ENCODE results near the gene TNFRSF12A.

The TNFRSF12A gene, protein sequence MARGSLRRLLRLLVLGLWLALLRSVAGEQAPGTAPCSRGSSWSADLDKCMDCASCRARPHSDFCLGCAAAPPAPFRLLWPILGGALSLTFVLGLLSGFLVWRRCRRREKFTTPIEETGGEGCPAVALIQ

DNA sequence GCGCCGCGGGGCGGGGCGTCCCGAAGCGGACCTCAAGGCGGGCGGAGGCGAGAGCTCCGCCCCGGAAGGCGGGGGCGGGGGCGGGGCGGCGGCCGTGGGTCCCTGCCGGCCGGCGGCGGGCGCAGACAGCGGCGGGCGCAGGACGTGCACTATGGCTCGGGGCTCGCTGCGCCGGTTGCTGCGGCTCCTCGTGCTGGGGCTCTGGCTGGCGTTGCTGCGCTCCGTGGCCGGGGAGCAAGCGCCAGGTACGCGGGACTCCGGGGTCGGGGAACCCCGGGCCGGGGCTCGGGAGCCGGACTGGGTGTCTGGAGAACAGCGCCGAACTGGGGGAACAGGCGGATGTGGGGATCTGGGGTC is at the start of gene TNFRSF12A:
TNFRSF12A (plus strand) TSS at position 122 of the 357 bp plus-strand sequence; CDS start at position 152, 30 bp downstream.
- peak; percentile 61 to 67 for DNase-seq

GRCh38 chr16:2970563-2970962 is 49.6 kb upstream of the TNFRSF12A start:
- DNase-seq: no peak

- DNase-seq: no peak
These were observed 48.8 kb upstream of the TNFRSF12A start for GRCh38 chr16:2971134-2971984.

DNA sequence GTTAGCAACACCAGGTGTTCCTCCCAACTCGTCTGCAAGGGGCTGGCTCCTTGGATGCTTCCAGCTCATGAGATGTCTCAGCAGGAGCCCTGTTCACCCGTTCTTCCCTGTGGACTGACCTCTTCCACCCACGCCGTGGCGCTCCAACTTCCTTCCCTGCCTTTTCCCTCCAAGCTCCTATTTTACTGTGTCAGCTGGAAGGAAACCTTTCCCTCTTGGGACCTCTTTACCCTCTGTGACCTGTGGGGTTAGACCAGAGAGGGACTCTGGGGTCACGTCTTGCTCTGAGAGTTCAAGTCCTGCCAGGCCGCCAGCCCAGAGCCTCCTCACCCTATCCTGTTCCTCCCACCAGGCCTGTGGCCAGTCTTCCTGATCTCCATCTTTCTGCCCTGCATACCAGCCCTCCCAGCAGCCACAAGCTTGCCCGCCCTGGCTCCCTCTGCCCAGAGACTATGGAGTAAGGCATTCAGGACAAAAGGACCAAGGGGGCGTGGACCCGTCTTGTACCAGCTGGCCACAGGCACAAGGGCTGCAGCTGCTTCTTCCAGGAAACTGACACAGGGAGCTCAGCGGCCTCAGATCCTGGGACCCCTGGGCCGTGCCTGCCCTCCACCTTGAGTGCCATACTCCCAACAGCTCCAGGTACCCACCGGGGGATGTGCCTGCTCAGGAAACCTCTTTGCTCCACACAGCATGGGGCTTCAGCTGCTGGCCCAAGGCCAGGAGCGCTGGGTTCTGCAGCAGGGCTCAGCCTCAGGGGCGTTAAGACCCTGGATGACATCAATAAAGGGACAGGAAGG is 48.0 kb upstream of the TNFRSF12A start:
- no peak for DNase-seq

DNA sequence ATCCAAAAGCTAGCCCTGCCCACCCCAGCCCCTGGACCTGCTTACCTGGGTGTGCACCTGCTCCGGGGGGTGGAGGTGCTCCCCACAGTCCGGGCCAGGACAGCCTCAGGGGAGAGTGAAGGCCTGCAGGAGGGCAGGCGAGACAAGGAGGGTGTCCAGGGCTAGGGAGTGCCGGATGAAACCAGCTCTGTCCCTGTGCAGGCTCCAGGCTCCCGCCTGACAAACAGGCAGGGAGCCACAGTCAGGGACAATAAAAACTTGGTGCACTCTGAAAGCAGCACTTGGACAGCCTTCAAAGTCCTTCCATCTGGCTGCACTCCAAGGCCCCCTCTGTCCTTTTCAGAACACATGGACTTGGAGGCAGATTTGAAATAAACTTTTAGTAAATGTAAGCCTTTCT is 47.1 kb upstream of the TNFRSF12A start:
- no peak for DNase-seq

- no peak for DNase-seq
These were observed 46.4 kb upstream of the TNFRSF12A start for GRCh38 chr16:2973605-2974318.

DNA sequence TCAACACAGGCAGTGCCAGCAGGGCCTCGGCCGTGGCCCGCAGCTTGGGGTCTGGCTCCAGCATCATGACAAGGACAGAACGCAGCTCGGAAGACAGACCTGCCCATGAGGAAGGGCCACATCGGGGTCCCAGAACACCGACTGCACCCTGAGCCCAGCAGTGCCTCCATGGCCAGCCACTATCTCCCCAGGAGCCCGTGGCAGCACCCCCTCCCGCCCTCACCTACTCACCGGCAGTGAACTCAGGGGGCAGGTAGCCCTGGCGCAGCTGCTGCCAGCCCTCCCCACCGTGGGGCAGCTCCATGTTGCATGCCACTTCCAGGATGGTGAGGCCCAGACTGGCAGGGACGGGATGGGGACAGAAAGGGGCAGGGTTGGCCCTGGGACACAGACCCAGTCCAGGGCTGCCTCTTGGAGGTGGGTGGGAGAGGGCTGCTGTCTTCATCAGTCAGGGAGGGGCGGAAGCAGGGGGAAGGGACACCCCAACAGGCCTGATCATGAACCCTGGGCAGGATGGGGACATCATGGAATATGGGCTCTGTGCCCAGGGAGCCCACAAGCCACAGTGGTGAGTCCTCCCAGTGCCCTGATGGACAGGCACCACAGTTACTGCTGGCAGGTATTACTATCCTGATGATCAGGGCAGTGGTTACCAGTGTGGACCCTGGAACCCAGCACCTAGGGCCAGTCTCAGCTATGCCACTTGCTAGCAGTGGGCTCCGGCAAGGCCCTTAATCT is 45.7 kb upstream of the TNFRSF12A start:
- no peak for DNase-seq

GRCh38 chr16:2975161-2975795 is 44.9 kb upstream of the TNFRSF12A start:
- DNase-seq: no peak

- DNase-seq: no peak
These were observed 44.0 kb upstream of the TNFRSF12A start for GRCh38 chr16:2976201-2976600.

- DNase-seq: no peak
These were observed 43.5 kb upstream of the TNFRSF12A start for GRCh38 chr16:2976673-2977072.

GRCh38 chr16:2977440-2977839 is 42.7 kb upstream of the TNFRSF12A start:
- DNase-seq: no peak

DNA sequence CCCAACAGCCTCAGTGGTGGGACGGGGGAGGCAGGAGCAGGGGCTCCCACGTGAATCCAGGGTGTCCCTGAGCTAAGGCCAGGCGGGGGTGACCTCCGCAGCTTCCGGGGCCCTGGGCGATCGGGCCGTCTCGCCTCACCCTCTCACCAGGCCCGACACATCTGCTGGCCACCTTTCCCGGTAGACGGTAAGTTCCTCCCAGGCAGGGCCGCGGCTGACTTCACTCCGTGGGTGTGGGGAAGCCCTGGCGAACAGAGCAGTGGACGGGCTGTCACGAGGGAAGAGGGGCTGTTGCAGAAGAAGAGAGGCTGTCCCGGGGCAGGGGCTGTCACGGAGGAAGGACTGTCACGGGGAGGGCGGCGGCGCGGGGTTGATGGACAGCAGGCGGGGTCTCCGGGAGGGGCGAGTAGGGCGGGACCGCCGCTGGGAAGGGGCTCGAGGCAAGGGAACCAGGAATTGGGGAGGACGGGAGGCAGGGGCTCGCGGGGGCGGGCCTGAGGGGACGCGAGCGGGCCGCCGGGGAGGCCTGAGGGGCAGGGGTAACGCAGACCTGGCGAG is 40.4 kb upstream of the TNFRSF12A start:
- DNase-seq: no peak

- DNase-seq: peak; percentile 96 to 98
These were observed 39.7 kb upstream of the TNFRSF12A start, which contains the start of gene PKMYT1 for GRCh38 chr16:2980227-2981176. Gene PKMYT1, minus strand, starts transcription at chr16:2980446. Its CDS starts 789 bp downstream, at chr16:2979657.

GRCh38 chr16:2981177-2981898 is 38.8 kb upstream of the TNFRSF12A start:
- no peak for DNase-seq

- DNase-seq: no peak
These were observed 38.3 kb upstream of the TNFRSF12A start for GRCh38 chr16:2981899-2982250.

GRCh38 chr16:2982402-2982801 is 37.8 kb upstream of the TNFRSF12A start:
- no peak for DNase-seq

DNA sequence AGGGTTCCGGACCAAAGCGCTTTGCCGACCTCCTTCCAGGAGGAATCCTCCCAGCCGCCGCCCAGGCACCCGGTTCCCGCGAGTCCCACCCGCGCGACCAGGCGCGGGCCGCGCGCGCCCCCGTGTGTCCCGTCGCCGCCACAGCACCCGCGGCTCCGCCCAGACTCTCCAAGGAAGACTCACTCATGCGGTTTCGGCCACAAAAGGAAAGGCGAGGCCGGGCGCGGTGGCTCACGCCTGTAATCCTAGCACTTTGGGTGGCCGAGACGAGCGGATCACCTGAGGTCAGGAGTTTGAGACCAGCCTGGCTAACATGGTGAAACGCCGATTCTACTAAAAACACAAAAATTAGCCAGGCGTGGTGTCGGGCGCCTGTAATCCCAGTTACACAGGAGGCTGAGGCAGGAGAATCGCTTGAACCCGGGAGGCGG is 36.4 kb upstream of the TNFRSF12A start:
- peak; percentile 76 to 84 for DNase-seq

- no peak for DNase-seq
These were observed 34.7 kb upstream of the TNFRSF12A start for GRCh38 chr16:2985462-2985861.

- no peak for DNase-seq
These were observed 34.2 kb upstream of the TNFRSF12A start for GRCh38 chr16:2985893-2986355.
